ENCODE measurements around the gene SCD5.

SCD5 gene

GRCh38 chr4:82809619-82810018, 11.0 kb upstream of the SCD5 start:
- no peak for TF ChIP-seq ZFX (IDR thresholded peaks at IDR 0.05; ENCODE audit: borderline replicate concordance)
- no peak overlapping the region for H3K27ac ChIP-seq

GRCh38 chr4:82803746-82804145, 5.2 kb upstream of the SCD5 start:
- no peak overlapping the region for H3K27ac ChIP-seq
- TF ChIP-seq ZFX (IDR thresholded peaks at IDR 0.05; ENCODE audit: borderline replicate concordance) (no peak), CTCF (IDR thresholded peaks at IDR 0.05) (no peak)

- no peak overlapping the region for H3K27ac ChIP-seq
- TF ChIP-seq CTCF (IDR thresholded peaks at IDR 0.05) (no peak), ZFX (IDR thresholded peaks at IDR 0.05; ENCODE audit: borderline replicate concordance) (no peak)
These were observed 4.3 kb upstream of the SCD5 start for GRCh38 chr4:82802911-82803310.

DNA sequence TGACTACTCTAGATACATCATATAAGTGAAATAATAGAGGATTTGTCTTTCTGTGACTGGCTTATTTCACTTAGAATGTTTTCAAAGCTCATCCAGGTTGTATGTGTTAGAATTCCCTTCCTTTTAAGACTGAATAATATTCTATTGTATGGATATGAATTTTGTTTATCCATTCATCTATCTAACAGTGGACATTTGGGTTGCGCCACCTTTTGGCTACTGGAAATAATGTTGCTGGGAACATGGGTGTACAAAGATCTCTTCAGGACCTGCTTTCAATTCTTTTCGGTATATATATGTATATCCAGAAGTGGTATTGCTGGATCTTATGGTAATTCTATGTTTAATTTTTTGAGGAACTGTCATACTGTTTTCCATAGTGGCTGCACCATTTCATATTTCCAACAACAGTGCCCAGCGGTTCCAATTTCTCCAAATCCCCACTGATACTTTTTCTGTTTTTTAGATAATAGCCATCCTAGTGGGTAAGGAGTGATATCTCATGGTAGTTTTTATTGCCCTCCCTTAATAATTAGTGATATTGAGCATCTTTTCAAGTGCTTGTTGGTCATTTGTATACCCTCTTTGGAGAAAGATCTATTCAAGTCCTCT, 3.4 kb upstream of the SCD5 start:
- TF ChIP-seq CTCF (IDR thresholded peaks at IDR 0.05) (peak; percentile 79), ZFX (IDR thresholded peaks at IDR 0.05; ENCODE audit: borderline replicate concordance) (no peak)
- H3K27ac ChIP-seq: no peak overlapping the region

GRCh38 chr4:82799006-82799881, 648 bp upstream of the SCD5 start:
- TF ChIP-seq CTCF (IDR thresholded peaks at IDR 0.05): no peak
- no peak for TF ChIP-seq ZFX (IDR thresholded peaks at IDR 0.05; ENCODE audit: borderline replicate concordance)
- H3K27ac ChIP-seq: no peak overlapping the region

DNA sequence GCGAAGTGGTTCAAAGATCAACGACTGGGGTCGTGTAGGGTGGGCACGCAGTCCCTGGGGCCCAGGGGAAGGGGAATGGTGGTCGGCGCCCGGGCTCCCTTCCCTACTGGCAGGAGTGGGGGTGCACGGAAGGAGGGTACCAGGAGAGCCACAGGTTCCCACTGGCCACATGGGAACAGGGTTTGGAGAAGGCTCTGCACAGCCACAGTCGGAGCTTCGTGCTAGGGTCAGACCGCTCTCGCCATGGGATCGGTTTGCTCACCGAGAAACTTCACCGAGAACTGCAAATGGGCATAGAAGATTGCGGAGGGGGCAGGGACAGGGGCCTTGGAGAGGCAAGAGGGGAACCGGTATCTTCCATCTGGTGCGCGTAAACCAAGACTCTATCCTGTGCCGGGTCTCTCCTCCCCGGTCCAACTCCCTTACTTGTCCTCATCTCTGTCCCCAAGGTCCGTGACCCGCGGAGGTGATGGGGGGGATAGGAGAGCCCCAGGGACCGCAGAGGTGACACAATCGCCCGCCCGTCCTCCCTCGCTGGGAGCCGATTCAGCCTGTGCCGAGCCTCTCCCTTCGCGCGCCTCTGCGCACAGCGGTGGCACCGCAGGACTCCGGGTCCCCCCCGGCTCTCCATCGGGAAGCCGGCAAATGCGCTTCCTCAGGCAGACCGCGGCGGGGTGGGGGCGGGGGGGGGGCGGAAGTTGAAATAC, 1.0 kb downstream of the SCD5 start:
- TF ChIP-seq CTCF (IDR thresholded peaks at IDR 0.05): no peak
- no peak for TF ChIP-seq ZFX (IDR thresholded peaks at IDR 0.05; ENCODE audit: borderline replicate concordance)
- no peak overlapping the region for H3K27ac ChIP-seq

- TF ChIP-seq CTCF (IDR thresholded peaks at IDR 0.05) (no peak), ZFX (IDR thresholded peaks at IDR 0.05; ENCODE audit: borderline replicate concordance) (no peak)
- no peak overlapping the region for H3K27ac ChIP-seq
These were observed 1.6 kb downstream of the SCD5 start for GRCh38 chr4:82797040-82797404.

Measured in 22Rv1 (cell line).